OCI-LY3 (cell line): ENCODE measurements around the gene ST6GALNAC6.

Source experiments
- H2AFZ ChIP-seq: fragments of 200-600, 300-600 bp; shearing (Covaris generic); 2 replicates; pipeline ENCODE4 v1.6.0; 2014; ENCODE audit warnings: antibody characterized with exemption, low read depth, low read length
- H3K27ac ChIP-seq: fragments of 200-600, 300-600 bp; sonication (generic); 2 replicates; pipeline ENCODE4 v1.5.1; 2014; ENCODE audit warnings: mild to moderate bottlenecking, low read length, moderate library complexity, mixed read lengths
- H3K27me3 ChIP-seq: fragments of 200-600, 300-600 bp; sonication (generic); 2 replicates; pipeline ENCODE4 v1.6.1; 2014; ENCODE audit warnings: low read depth, low read length, mixed read lengths
- H3K36me3 ChIP-seq: fragments of 200-600, 300-600 bp; sonication (generic); replicated peaks from 2 replicates; pipeline ENCODE3; 2014; ENCODE audit warnings: low read depth, low read length, mixed read lengths
- H3K4me1 ChIP-seq: fragments of 300-600, 200-600 bp; sonication (generic); 2 replicates; pipeline ENCODE4 v1.6.1; 2014; ENCODE audit warnings: low read length, mixed read lengths
- H3K4me2 ChIP-seq: fragments of 200-600, 300-600 bp; sonication (generic); 2 replicates; pipeline ENCODE4 v1.6.1; 2014; ENCODE audit warnings: low read length, mixed read lengths
- H3K4me3 ChIP-seq: fragments of 300-600, 200-600 bp; sonication (generic); 2 replicates; pipeline ENCODE4 v1.5.1; 2014; ENCODE audit warnings: antibody characterized with exemption, mild to moderate bottlenecking, low read length, moderate library complexity
- H3K79me2 ChIP-seq: fragments of 300-600, 200-600 bp; shearing (Covaris generic); 2 replicates; pipeline ENCODE4 v1.6.1; 2014; ENCODE audit warnings: mild to moderate bottlenecking, low read length, mixed read lengths
- H3K9ac ChIP-seq: fragments of 300-600, 200-600 bp; shearing (Covaris generic); 2 replicates; pipeline ENCODE4 v1.6.0; 2014; ENCODE audit warnings: mild to moderate bottlenecking, low read length, moderate library complexity
- H3K9me3 ChIP-seq: fragments of 200-600, 300-600 bp; shearing (Covaris generic); 2 replicates; pipeline ENCODE4 v1.6.1; 2014; ENCODE audit warnings: low read length, mixed read lengths; ENCODE audit not compliant: insufficient read depth
- H4K20me1 ChIP-seq: fragments of 200-600, 300-600 bp; sonication (generic); 2 replicates; pipeline ENCODE4 v1.6.1; 2016; ENCODE audit warnings: low read length, mixed read lengths; ENCODE audit not compliant: insufficient read depth
- EZH2phosphoT487 ChIP-seq: fragments of 200-600 bp; shearing (Covaris generic); IDR thresholded peaks from 2 replicates; pipeline ENCODE4 v1.6.1; 2018; ENCODE audit warnings: antibody characterized with exemption, mixed run types, low read depth
- TF ChIP-seq, protein P1 (sequence below): fragments of 200-600, 300-600 bp; sonication (generic); IDR thresholded peaks from 2 replicates; pipeline ENCODE4 v1.5.1; 2014; ENCODE audit warnings: antibody characterized with exemption, low read length, low read depth

ST6GALNAC6 gene

GRCh38 chr9:127876764-127877562 lies 22.4 kb downstream of the ST6GALNAC6 start:
- no peak overlapping the region for H3K27ac ChIP-seq
- no peak overlapping the region for H3K4me2 ChIP-seq

DNA sequence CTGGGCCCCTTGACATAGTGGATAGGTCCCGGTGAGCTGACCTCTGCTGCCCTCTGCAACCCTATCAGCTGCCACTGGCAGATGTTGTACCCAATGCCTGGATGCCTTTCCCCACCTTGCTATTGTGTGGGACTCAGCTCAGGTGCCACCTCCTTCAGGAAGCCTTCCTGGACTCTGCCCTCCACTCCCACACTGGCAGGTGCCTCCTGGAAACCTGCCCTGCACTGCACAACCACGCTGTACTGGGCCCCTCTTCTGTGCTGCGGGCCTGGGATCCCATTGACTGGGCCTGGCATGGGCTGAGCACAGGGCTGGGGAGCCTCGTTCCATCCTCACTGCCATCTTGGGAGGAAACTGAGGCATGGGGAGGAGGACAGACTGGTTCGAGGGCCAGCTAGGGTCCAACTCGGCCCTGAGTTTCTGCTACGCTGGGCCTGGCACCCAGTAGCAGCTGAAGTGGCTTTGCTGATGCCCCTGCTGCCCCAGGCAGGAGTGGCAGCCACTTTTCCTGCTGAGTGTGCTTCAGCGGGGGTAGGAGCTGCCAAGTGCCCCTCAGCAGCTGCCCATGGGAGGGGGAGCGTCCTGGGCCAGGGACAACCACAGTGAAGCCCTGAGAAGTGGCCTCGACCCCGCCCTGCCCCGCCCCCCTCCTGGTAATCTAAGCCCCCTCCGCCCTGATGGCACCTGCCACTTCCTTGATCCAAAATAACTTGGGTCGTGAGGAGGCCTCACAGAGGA lies 23.2 kb downstream of the ST6GALNAC6 start:
- H3K4me1 ChIP-seq: peaks cover 13% of the 10 kb centered on the region
- no peak overlapping the region for H3K4me2 ChIP-seq
- no peaks in the 10 kb centered on the region for H3K27me3 ChIP-seq
- TF ChIP-seq, protein P1, sequence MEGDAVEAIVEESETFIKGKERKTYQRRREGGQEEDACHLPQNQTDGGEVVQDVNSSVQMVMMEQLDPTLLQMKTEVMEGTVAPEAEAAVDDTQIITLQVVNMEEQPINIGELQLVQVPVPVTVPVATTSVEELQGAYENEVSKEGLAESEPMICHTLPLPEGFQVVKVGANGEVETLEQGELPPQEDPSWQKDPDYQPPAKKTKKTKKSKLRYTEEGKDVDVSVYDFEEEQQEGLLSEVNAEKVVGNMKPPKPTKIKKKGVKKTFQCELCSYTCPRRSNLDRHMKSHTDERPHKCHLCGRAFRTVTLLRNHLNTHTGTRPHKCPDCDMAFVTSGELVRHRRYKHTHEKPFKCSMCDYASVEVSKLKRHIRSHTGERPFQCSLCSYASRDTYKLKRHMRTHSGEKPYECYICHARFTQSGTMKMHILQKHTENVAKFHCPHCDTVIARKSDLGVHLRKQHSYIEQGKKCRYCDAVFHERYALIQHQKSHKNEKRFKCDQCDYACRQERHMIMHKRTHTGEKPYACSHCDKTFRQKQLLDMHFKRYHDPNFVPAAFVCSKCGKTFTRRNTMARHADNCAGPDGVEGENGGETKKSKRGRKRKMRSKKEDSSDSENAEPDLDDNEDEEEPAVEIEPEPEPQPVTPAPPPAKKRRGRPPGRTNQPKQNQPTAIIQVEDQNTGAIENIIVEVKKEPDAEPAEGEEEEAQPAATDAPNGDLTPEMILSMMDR: no peak
- no peak for TF ChIP-seq EZH2phosphoT487
- no peaks in the 10 kb centered on the region for H3K79me2 ChIP-seq
- H3K9me3 ChIP-seq: no peaks in the 10 kb centered on the region
- no peaks in the 10 kb centered on the region for H4K20me1 ChIP-seq
- no peak overlapping the region for H3K9ac ChIP-seq
- no peak overlapping the region for H3K4me3 ChIP-seq
- H3K36me3 ChIP-seq: no peaks in the 10 kb centered on the region
- no peak overlapping the region for H2AFZ ChIP-seq
- H3K27ac ChIP-seq: no peak overlapping the region

More at GRCh38 chr9:127876764-127877562, 22.4 kb downstream of the ST6GALNAC6 start:
- Histone ChIP-seq H3K4me3 (no peak overlapping the region), H4K20me1 (no peaks in the 10 kb centered on the region), H3K9me3 (no peaks in the 10 kb centered on the region), H3K27me3 (no peaks in the 10 kb centered on the region), H2AFZ (no peak overlapping the region), H3K4me1 (peaks cover 15% of the 10 kb centered on the region), H3K36me3 (no peaks in the 10 kb centered on the region), H3K79me2 (no peaks in the 10 kb centered on the region), H3K9ac (no peak overlapping the region)
- no peak for TF ChIP-seq EZH2phosphoT487
- TF ChIP-seq, protein P1: no peak

GRCh38 chr9:127875306-127875966 lies 24.0 kb downstream of the ST6GALNAC6 start:
- no peak overlapping the region for H3K4me2 ChIP-seq
- no peak overlapping the region for H3K27ac ChIP-seq

More at GRCh38 chr9:127875306-127875966, 24.0 kb downstream of the ST6GALNAC6 start:
- Histone ChIP-seq H3K9me3 (no peaks in the 10 kb centered on the region), H2AFZ (no peak overlapping the region), H3K4me3 (no peak overlapping the region), H3K9ac (no peak overlapping the region), H3K36me3 (no peaks in the 10 kb centered on the region), H4K20me1 (no peaks in the 10 kb centered on the region), H3K79me2 (no peaks in the 10 kb centered on the region), H3K4me1 (peaks cover 11% of the 10 kb centered on the region), H3K27me3 (no peaks in the 10 kb centered on the region)
- TF ChIP-seq, protein P1: no peak
- TF ChIP-seq EZH2phosphoT487: no peak
